Measurements from ENCODE around the gene NECTIN4. TPM values are rescaled to one million over a fixed set of nuclear protein-coding genes. Genes with fewer than 3 reads are reported as not detected.

The NECTIN4 gene
- total RNA-seq, 1 experiment from 2014 or later: 8.8 TPM

DNA sequence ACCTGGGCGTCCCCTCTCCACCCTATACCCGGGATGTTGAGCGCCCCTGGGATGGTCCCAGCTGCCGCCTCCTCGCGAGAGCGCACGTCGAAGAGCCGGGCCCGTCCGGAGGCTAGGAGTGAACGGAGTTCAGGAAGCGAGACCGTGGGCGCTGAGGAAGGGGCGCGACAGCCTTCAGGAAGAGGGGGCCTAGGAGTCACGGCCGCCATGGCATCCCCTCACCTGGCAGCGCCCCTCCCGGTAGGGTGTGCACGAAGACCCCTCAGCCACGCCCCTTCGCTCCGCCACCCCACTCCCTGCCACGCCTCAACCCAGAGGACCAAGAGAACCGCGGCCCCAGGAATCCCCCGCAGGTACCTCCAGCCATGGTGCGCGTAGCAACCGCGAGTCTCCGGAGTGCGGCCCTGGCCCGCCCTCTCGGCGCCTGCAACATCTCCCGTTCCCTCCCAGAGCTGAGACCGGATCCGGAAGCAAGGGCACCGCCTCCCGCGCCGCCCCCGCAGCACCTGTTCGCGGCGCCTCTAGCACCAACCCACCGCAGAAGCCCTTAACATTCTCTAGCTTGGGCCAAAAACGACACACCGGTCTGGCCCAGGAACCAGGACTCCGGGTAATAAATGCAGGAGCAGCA lies 50.7 kb downstream of the NECTIN4 start, which contains the start of gene TSTD1:
Gene TSTD1, minus strand, starts transcription at position 442 of the 631 bp plus-strand sequence. Its CDS starts 75 bp downstream, at position 367.
- TF ChIP-seq EZH2 (IDR thresholded peaks at IDR 0.05; ENCODE audit: low read depth) (no peak), CTCF (conservative IDR thresholded peaks at IDR 0.05) (no peak)
- H3F3A ChIP-seq (ENCODE audit: insufficient read depth, low read depth): peaks cover 29% of the 10 kb centered on the region
- H2AFZ ChIP-seq: peak within 1 kb of the TSS; percentile 99
- peaks cover 31% of the 10 kb centered on the region for H3K79me2 ChIP-seq (ENCODE audit: low read depth)
- H3K27ac ChIP-seq: peak within 1 kb of the TSS; percentile 5; the same call in 1 of the 2 replicates
- peak within 1 kb of the TSS; percentile 88 for H3K4me2 ChIP-seq
- peak within 1 kb of the TSS; percentile 96 for H3K4me3 ChIP-seq
- CTCF ChIA-PET: interaction anchor here (0.5 to 1.0 kb wide), 2 partner anchors 18 to 923 kb away, joined by 3 read pairs; partner anchors contain the start of gene F11R
- peak; percentile 71 to 73 for DNase-seq
- peaks cover 18% of the 10 kb centered on the region for H3K4me1 ChIP-seq (replicated peaks; ENCODE audit: insufficient read depth)
- H3K36me3 ChIP-seq (ENCODE audit: low read depth): no peaks in the 10 kb centered on the region; the same call in 1 of the 2 replicates
- H3K9me3 ChIP-seq (ENCODE audit: insufficient read depth, low read depth): no peaks in the 10 kb centered on the region
- no peaks in the 10 kb centered on the region for H3K27me3 ChIP-seq (ENCODE audit: insufficient read depth, low read depth)
- TSS peak; percentile 43 for BruUV-seq (replicated peaks)
- no peaks in the 10 kb centered on the region for H4K20me1 ChIP-seq (ENCODE audit: insufficient read depth)
- intact Hi-C loops (cut with micrococcal nuclease; ENCODE audit: unreplicated experiment): loop anchor here (2.0 kb wide), 1 partner anchor 18 kb away; the partner anchor contains the start of gene F11R
- POLR2A ChIA-PET (ENCODE audit: unreplicated experiment): interaction anchor here (1.1 kb wide), 1 partner anchor 18 kb away, joined by 8 read pairs; the partner anchor contains the start of gene F11R
- no peaks in the 10 kb centered on the region for H3K9me2 ChIP-seq (ENCODE audit: insufficient read depth)

DNA sequence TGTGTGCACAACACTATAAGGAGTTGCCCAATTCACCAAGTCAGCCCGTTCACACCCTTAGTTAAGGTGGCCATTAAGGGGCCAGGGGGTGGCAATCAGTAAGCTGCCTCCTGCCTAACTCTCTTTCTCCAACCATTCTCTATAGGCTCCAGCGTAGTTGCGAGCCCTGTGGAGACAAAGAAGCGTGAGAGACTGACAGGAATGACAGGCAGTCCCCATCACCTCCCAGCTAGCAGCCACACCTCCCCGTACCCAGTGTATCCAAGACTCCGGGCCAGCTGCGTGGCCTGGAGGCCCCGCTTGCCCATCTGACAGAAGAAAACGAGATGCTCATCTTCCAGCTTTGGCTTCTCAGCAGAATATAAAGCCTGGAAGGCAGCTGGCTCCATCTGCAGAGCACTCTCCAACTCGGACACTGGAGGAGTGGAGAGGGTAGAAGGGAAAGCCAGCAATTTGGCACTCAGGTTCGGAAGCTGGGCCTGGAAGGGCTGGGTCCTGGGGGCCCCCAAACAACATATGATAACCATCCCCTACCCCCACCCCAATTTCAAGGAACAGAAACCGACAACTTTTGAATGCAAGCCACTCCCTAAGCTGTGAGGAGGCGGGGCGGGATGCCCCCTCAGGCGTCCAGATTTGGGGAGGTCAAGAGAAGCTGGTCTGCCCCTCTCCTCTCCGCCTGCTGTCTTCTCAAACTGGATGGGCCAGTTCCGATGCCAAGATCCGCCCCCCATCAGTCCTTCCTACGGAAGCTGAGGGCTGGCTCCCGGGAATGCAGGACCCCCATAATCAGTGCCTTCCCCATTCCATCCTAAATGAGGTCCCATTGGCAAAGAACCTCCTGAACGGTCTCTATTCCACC lies 51.5 kb downstream of the NECTIN4 start:
- H3K9me2 ChIP-seq (ENCODE audit: insufficient read depth): no peaks in the 10 kb centered on the region
- peak overlapping the region; percentile 5; the same call in 1 of the 2 replicates for H3K27ac ChIP-seq
- TF ChIP-seq EZH2 (IDR thresholded peaks at IDR 0.05; ENCODE audit: low read depth): no peak
- no peak for TF ChIP-seq CTCF (conservative IDR thresholded peaks at IDR 0.05)
- no peaks in the 10 kb centered on the region; the same call in 1 of the 2 replicates for H3K36me3 ChIP-seq (ENCODE audit: low read depth)
- peaks cover 30% of the 10 kb centered on the region for H3K79me2 ChIP-seq (ENCODE audit: low read depth)
- peak overlapping the region; percentile 99 for H2AFZ ChIP-seq
- no peaks in the 10 kb centered on the region for H3K9me3 ChIP-seq (ENCODE audit: insufficient read depth, low read depth)
- intact Hi-C loops (cut with micrococcal nuclease; ENCODE audit: unreplicated experiment): loop anchor here (2.0 kb wide), 1 partner anchor 17 kb away; the partner anchor contains the start of gene F11R
- H3K4me1 ChIP-seq (replicated peaks; ENCODE audit: insufficient read depth): peaks cover 25% of the 10 kb centered on the region
- no peaks in the 10 kb centered on the region for H4K20me1 ChIP-seq (ENCODE audit: insufficient read depth)
- peaks cover 36% of the 10 kb centered on the region for H3F3A ChIP-seq (ENCODE audit: insufficient read depth, low read depth)
- no peaks in the 10 kb centered on the region for H3K27me3 ChIP-seq (ENCODE audit: insufficient read depth, low read depth)
- ChIA-PET POLR2A (ENCODE audit: unreplicated experiment) (no interaction called here), CTCF (interaction anchor here (1.0 kb wide), 1 partner anchor 17 kb away, joined by 3 read pairs; the partner anchor contains the start of gene F11R)
- H3K4me3 ChIP-seq: peak overlapping the region; percentile 96
- peak overlapping the region; percentile 88 for H3K4me2 ChIP-seq
- peak in 1 of 2 experiments; percentile 42 for DNase-seq
- no TSS peak for BruUV-seq (replicated peaks)

GRCh38 chr1:161033751-161034150 lies 55.6 kb downstream of the NECTIN4 start:
- no peak overlapping the region for H3K4me3 ChIP-seq
- no peaks in the 10 kb centered on the region for H4K20me1 ChIP-seq (ENCODE audit: insufficient read depth)
- H3F3A ChIP-seq (ENCODE audit: insufficient read depth, low read depth): peaks cover 38% of the 10 kb centered on the region
- H3K79me2 ChIP-seq (ENCODE audit: low read depth): peaks cover 44% of the 10 kb centered on the region
- peaks cover 35% of the 10 kb centered on the region for H3K4me1 ChIP-seq (replicated peaks; ENCODE audit: insufficient read depth)
- H3K27me3 ChIP-seq (ENCODE audit: insufficient read depth, low read depth): no peaks in the 10 kb centered on the region
- no peaks in the 10 kb centered on the region for H3K36me3 ChIP-seq (ENCODE audit: low read depth)
- no peaks in the 10 kb centered on the region for H3K9me2 ChIP-seq (ENCODE audit: insufficient read depth)
- intact Hi-C loops (cut with micrococcal nuclease; ENCODE audit: unreplicated experiment): no loop called here
- H3K9me3 ChIP-seq (ENCODE audit: insufficient read depth, low read depth): no peaks in the 10 kb centered on the region
- TF ChIP-seq EZH2 (IDR thresholded peaks at IDR 0.05; ENCODE audit: low read depth): no peak
- no peak for TF ChIP-seq CTCF (conservative IDR thresholded peaks at IDR 0.05)
- H2AFZ ChIP-seq: no peak overlapping the region
- ChIA-PET POLR2A (ENCODE audit: unreplicated experiment) (no interaction called here), CTCF (no interaction called here)
- no TSS peak for BruUV-seq (replicated peaks)
- peak overlapping the region; percentile 40; the same call in 1 of the 2 replicates for H3K4me2 ChIP-seq
- peak in 1 of 2 experiments; percentile 83 for DNase-seq
- peak overlapping the region; percentile 68; the same call in 1 of the 2 replicates for H3K27ac ChIP-seq
